ENCODE results near the gene ZNF436. TPM values are rescaled to one million over a fixed set of nuclear protein-coding genes. Genes with fewer than 3 reads are reported as not detected.

The ZNF436 gene
- 30.5 and 115 TPM in 2 replicates for total RNA-seq (ENCODE audit: low replicate concordance)

DNA sequence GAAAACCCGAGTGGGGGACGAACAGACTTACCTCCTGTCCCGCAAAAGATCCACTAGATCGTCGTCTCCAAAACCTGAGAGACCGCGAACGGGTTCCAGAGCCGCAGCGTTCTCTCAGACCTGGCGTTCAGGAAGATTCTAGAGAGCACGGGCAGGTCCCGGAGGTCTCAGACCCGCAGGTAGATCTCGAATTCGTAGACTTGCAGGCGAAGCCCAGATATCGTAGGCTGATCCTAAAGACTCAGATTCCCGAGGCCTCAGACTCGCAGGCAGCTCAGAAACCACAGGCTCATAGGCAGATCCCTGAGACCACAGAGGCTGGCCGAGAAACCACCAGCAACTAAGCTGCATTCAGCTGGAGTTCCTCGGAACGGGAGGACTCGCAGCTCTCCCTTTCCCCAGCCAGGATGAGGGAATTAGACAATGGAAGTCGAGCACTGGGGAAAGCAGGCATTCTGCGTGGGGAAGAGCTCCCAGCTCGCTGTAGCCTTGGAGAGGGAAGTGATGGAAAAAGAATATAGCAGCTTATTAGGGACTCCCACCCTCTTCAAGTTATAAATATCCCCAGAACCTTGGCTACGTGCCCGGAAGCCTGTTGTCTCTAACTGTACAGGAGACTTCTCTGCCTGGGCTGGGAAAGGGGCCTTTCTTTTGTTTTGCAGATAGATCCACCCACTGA lies at the start of gene ZNF436:
Gene ZNF436 (minus strand): TSS at position 502 of the 679 bp plus-strand sequence. CDS start 1,831 bp downstream, outside the sequence.
- TF ChIP-seq, protein P1, sequence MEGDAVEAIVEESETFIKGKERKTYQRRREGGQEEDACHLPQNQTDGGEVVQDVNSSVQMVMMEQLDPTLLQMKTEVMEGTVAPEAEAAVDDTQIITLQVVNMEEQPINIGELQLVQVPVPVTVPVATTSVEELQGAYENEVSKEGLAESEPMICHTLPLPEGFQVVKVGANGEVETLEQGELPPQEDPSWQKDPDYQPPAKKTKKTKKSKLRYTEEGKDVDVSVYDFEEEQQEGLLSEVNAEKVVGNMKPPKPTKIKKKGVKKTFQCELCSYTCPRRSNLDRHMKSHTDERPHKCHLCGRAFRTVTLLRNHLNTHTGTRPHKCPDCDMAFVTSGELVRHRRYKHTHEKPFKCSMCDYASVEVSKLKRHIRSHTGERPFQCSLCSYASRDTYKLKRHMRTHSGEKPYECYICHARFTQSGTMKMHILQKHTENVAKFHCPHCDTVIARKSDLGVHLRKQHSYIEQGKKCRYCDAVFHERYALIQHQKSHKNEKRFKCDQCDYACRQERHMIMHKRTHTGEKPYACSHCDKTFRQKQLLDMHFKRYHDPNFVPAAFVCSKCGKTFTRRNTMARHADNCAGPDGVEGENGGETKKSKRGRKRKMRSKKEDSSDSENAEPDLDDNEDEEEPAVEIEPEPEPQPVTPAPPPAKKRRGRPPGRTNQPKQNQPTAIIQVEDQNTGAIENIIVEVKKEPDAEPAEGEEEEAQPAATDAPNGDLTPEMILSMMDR (IDR thresholded peaks at IDR 0.05; ENCODE audit: insufficient read depth, low read length) = no peak
- H3K4me3 ChIP-seq (ENCODE audit: low read depth, low read length) = peak within 1 kb of the TSS; percentile 98
- peak; percentile 96 for DNase-seq (ENCODE audit: low read depth)

DNA sequence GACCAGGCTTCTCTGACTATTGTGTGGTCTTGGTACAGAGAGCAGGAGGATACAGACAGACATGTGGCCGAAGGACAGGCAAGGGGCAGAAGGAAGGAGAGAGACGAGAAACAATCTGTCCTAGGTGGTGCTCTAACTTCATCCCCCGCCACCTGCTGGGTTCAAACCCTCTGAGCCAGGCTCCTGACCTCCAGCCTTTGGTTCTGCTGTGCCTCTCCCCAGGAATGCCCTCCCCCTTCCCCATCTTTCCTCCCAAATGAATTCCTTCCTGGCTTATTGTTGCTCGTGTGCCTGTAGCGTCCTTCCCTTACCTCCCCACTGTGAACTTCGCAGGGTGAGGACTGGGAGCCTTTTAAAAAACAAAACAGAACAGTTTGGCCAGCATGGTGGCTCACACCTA lies 49.5 kb upstream of the ZNF436 start:
- no peak overlapping the region for H3K4me3 ChIP-seq (ENCODE audit: low read depth, low read length)

DNA sequence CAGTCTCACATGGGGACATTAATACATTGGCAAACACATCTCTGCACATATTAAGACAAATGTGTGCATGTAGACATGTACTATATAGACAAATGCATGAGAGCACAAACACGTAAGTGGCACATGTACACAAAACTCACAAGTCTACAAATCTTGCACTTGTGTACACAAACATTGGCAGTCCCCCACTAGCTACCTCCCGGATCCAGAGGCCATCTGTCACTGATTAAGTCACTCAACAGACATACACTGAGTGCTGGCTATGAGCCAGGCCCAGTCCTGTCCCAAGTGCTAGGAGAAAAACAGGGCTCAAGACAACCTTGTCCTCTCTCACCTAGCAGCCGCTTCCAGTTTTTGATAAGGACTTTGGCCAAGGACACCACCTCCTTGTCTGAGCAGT lies 47.9 kb upstream of the ZNF436 start:
- DNase-seq (ENCODE audit: low read depth) = no peak
- TF ChIP-seq, protein P1 (IDR thresholded peaks at IDR 0.05; ENCODE audit: insufficient read depth, low read length) = no peak
- H3K4me3 ChIP-seq (ENCODE audit: low read depth, low read length) = no peak overlapping the region

More for the DNA sequence above, 49.5 kb upstream of the ZNF436 start:
- DNase-seq (ENCODE audit: low read depth) = no peak
- TF ChIP-seq, protein P1 (IDR thresholded peaks at IDR 0.05; ENCODE audit: insufficient read depth, low read length) = no peak

DNA sequence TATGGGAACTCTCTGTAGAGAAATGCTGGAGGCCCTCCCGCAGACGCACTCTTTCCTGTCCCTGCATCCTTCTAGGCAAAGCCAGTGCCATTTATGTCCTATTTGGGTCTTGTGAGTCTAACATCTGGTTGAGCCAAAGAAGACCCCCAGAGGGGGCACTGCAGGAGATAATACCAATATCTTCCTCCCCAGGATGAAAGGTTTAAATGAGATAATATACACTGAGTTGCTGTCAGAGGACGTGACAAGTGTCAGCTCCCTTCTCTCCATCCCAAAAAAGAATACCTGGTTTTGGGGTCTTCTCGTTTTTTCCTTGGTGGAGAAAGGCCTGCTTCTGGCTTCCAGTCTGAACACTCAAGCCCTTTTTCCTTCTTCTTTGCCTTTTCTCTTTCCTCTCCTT lies 47.3 kb upstream of the ZNF436 start:
- H3K4me3 ChIP-seq (ENCODE audit: low read depth, low read length) = no peak overlapping the region
- no peak for DNase-seq (ENCODE audit: low read depth)
- TF ChIP-seq, protein P1 (IDR thresholded peaks at IDR 0.05; ENCODE audit: insufficient read depth, low read length) = no peak

DNA sequence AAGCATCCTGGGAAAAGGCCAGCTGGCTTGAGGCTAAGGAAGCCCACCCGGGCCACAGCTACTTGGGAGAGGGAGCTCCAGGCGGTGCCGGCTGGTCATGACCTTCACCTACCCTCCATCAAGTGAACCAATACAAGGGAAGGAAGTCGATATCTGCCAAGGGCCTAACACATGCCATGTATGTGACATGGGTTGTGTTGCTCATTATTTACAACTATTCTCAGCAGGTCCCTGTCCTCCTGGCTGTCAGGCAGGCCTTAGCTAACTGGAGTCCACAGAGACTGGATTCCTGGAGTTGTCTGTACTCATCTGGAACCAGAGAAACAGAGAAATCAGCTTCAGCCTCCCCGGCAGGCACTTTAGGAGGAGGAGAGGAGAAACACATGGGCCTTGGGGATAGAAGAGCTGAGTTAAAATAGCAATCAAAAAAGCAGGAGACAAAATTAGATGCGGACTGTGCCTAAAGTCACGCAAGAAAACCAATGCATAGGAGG lies 39.2 kb upstream of the ZNF436 start:
- DNase-seq (ENCODE audit: low read depth) = no peak
- no peak overlapping the region for H3K4me3 ChIP-seq (ENCODE audit: low read depth, low read length)
- TF ChIP-seq, protein P1 (IDR thresholded peaks at IDR 0.05; ENCODE audit: insufficient read depth, low read length) = no peak

DNA sequence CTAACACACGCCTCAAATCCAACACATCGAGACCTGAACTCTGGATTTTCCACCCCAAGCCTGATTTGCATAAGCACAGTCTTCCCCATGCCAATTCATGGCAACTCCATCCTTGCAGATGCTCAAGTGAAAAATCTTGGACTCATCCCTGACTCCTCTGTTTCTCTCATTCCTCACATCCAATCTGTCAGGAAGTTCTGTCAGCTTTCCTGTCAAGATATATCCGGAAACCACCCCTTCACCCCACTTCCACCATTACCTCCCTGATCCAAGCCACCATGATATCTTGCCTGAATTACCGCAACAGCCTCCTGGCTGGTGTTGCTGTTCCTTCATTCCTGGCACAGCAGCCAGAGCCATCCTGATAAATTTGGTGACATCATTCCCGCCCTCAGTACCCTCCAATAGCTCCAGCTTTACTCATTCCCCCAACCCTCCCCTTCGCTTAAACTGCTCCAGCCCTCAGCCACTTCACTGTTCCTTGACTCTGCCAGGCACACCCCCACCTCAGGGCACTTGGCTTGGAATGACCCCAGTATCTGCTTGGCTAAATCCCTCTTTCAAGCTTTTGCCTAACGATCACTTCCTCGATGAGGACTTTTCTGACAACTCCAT lies 37.5 kb upstream of the ZNF436 start:
- DNase-seq (ENCODE audit: low read depth) = no peak
- TF ChIP-seq, protein P1 (IDR thresholded peaks at IDR 0.05; ENCODE audit: insufficient read depth, low read length) = no peak
- no peak overlapping the region for H3K4me3 ChIP-seq (ENCODE audit: low read depth, low read length)

Measured in fibroblast of the aortic adventitia (primary cell).